Loucy (cell line): ENCODE measurements around the gene OOSP4A.

Experiments used
- EZH2phosphoT487 ChIP-seq: fragments of 200-600 bp; IDR thresholded peaks from 2 replicates; pipeline ENCODE4 v1.6.1; 2018; ENCODE audit warnings: antibody characterized with exemption, mild to moderate bottlenecking, moderate library complexity, borderline replicate concordance
- TF ChIP-seq, protein P1 (sequence below): fragments of 200-600 bp; sonication (generic); conservative IDR thresholded peaks from 2 replicates; pipeline ENCODE4 v1.5.1; 2014; ENCODE audit warnings: mild to moderate bottlenecking, antibody characterized with exemption, low read length

DNA sequence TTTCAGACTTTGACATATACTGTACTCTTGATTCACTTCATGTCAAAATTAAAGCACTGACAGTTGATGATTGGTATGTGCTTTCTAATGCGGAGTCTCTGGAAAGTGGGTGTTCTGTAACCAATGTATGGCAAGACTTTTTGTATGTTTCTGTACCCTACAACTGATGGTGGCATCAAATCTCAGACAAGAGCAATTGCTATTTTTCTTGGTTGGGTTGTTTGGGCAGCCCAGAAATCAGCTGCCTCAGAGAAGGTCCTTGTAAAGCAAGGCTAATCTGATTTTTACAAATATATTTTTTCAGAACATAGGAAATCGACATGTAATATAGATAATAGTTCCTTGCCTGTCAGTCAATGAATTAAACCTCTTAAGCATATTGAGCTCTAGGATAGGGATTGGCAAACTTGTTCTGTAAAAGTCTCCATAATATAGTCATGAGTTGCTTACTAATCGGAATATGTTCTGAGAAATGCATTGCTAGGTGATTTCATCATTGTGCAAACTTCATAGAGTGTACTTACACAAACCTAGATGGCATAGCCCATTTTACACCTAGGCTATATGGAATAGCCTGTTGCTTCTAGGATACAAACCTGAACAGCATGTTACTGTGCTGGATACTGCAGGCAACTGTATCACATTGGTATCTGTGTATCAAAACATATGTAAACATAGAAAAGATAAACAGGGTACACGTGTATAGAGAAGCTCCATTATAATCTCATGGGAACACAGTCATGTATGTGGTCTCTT is 10.2 kb upstream of the OOSP4A start:
- TF ChIP-seq, protein P1, sequence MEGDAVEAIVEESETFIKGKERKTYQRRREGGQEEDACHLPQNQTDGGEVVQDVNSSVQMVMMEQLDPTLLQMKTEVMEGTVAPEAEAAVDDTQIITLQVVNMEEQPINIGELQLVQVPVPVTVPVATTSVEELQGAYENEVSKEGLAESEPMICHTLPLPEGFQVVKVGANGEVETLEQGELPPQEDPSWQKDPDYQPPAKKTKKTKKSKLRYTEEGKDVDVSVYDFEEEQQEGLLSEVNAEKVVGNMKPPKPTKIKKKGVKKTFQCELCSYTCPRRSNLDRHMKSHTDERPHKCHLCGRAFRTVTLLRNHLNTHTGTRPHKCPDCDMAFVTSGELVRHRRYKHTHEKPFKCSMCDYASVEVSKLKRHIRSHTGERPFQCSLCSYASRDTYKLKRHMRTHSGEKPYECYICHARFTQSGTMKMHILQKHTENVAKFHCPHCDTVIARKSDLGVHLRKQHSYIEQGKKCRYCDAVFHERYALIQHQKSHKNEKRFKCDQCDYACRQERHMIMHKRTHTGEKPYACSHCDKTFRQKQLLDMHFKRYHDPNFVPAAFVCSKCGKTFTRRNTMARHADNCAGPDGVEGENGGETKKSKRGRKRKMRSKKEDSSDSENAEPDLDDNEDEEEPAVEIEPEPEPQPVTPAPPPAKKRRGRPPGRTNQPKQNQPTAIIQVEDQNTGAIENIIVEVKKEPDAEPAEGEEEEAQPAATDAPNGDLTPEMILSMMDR, result no peak
- TF ChIP-seq EZH2phosphoT487, result no peak
